GOT3 (cell line): ENCODE measurements around the gene TMC1.

Experiments used
- DNase-seq: peaks from one replicate; lab custom pipeline; 2025; ENCODE audit warnings: mixed read lengths; lab: John Stamatoyannopoulos, UW

The TMC1 gene

GRCh38 chr9:72614067-72614466, 92.7 kb downstream of the TMC1 start:
- DNase-seq, result no peak

GRCh38 chr9:72615931-72616330, 94.5 kb downstream of the TMC1 start:
- no peak for DNase-seq

- no peak for DNase-seq
Measured at GRCh38 chr9:72618811-72619210, 97.4 kb downstream of the TMC1 start.

GRCh38 chr9:72622186-72622585, 100.8 kb downstream of the TMC1 start:
- no peak for DNase-seq

GRCh38 chr9:72623156-72623555, 101.7 kb downstream of the TMC1 start:
- no peak for DNase-seq

GRCh38 chr9:72627147-72627546, 105.7 kb downstream of the TMC1 start:
- no peak for DNase-seq

- DNase-seq, result no peak
Measured at GRCh38 chr9:72627956-72628540, 106.6 kb downstream of the TMC1 start.

- DNase-seq, result no peak
Measured at GRCh38 chr9:72633966-72634365, 112.6 kb downstream of the TMC1 start.

GRCh38 chr9:72635197-72635596, 113.8 kb downstream of the TMC1 start:
- no peak for DNase-seq

GRCh38 chr9:72636621-72637020, 115.2 kb downstream of the TMC1 start:
- no peak for DNase-seq

- no peak for DNase-seq
Measured at GRCh38 chr9:72643651-72644050, 122.2 kb downstream of the TMC1 start.

- DNase-seq, result no peak
Measured at GRCh38 chr9:72646061-72646460, 124.7 kb downstream of the TMC1 start.

- DNase-seq, result no peak
Measured at GRCh38 chr9:72648324-72649126, 127.1 kb downstream of the TMC1 start.

- DNase-seq, result no peak
Measured at GRCh38 chr9:72649127-72649442, 127.7 kb downstream of the TMC1 start.

GRCh38 chr9:72650206-72650605, 128.8 kb downstream of the TMC1 start:
- DNase-seq, result no peak

GRCh38 chr9:72656021-72656420, 134.6 kb downstream of the TMC1 start:
- DNase-seq, result no peak

- no peak for DNase-seq
Measured at GRCh38 chr9:72657023-72657422, 135.6 kb downstream of the TMC1 start.

GRCh38 chr9:72658703-72659102, 137.3 kb downstream of the TMC1 start:
- no peak for DNase-seq

GRCh38 chr9:72661401-72662135, 140.2 kb downstream of the TMC1 start:
- DNase-seq, result no peak

GRCh38 chr9:72665421-72665820, 144.0 kb downstream of the TMC1 start:
- no peak for DNase-seq

GRCh38 chr9:72667181-72667580, 145.8 kb downstream of the TMC1 start:
- no peak for DNase-seq

- DNase-seq, result no peak
Measured at GRCh38 chr9:72674961-72675360, 153.6 kb downstream of the TMC1 start.

- DNase-seq, result no peak
Measured at GRCh38 chr9:72675586-72675985, 154.2 kb downstream of the TMC1 start.
